Right lobe of liver (tissue), 6 donors: Measurements from ENCODE around the gene SETD5. TPM values are rescaled to one million over a fixed set of nuclear protein-coding genes. Genes with fewer than 3 reads are reported as not detected.

ENCODE experiments used
- ATAC-seq, 4 donors: fragments of 200-7000 bp; cut with Tn5 transposase; one replicate each; pipeline ENCODE4 v1.9.1; 2020; ENCODE audit warnings: mild to moderate bottlenecking in 4 of 4, moderate library complexity in 4 of 4
- DNase-seq, 3 donors: peaks; one replicate each; pipeline ENCODE4 v3.0.0-alpha.2; 2020
- H3K27ac ChIP-seq, 3 donors: fragments of 200-600 bp; one replicate each; pipeline ENCODE4 v1.8.0; 2022
- H3K27me3 ChIP-seq, 2 donors: fragments of 200-600 bp; one replicate each; pipeline ENCODE4 v1.8.0; 2022
- H3K36me3 ChIP-seq, 4 donors: fragments of 200-600 bp; sonication (generic) in 1 of 4; one replicate each; pipeline versions ENCODE4 v1.5.1 to v1.8.0; 2017 to 2022; ENCODE audit warnings: control low read depth in 1 of 4
- H3K4me1 ChIP-seq, 4 donors: fragments of 200-600 bp; sonication (generic) in 1 of 4; one replicate each; pipeline versions ENCODE4 v1.5.1 to v1.8.0; 2017 to 2022; ENCODE audit warnings: control low read depth in 1 of 4
- H3K4me3 ChIP-seq, 3 donors: fragments of 200-600 bp; one replicate each; pipeline ENCODE4 v1.8.0; 2022
- H3K9me3 ChIP-seq, 4 donors: fragments of 200-600 bp; sonication (generic) in 1 of 4; one replicate each; pipeline versions ENCODE4 v1.5.1 to v1.8.0; 2017 to 2022; ENCODE audit warnings: control low read depth in 1 of 4
- POLR2A ChIP-seq: fragments of 450-650 bp; IDR thresholded peaks from one replicate; pipeline ENCODE4 v1.6.1; 2017; ENCODE audit warnings: antibody characterized with exemption, mild to moderate bottlenecking
- WGBS: methylation state at CpG from one replicate; pipeline ENCODE4 v1.1.6; 2018; ENCODE audit warnings: low coverage, low lambda C conversion rate; ENCODE audit not compliant: insufficient coverage; ENCODE audit errors: missing lambda C conversion rate; 5-methylcytosine and 5-hydroxymethylcytosine counted together
- intact Hi-C, 2 donors: fragments of 100-400 bp; cut with DNase I; formaldehyde crosslinking; loops; one replicate each; pipeline versions ENCODE4 v1.11.2 to v1.14.1; 2022
- total RNA-seq, 6 experiments: library from RNA; depleted of rRNA in 2 of 6; stranded (reverse); fragments of >200 nt in 2 of 6; fragmentation: NEBNext Ultra II Directional in 3 of 6; extraction: Animal tissue kit (Norgen Biotek cat#: 25700) in 3 of 6; gene quantifications; one replicate each; pipeline versions ENCODE4 v1.1.0 to v1.2.4, GENCODE V29; 2016 to 2023
- TF ChIP-seq, protein P1 (sequence below), 4 donors: fragments of 200-600 bp in 3 of 4; fragments of 450-650 bp in 1 of 4; IDR thresholded peaks; one replicate each; pipeline versions ENCODE4 v1.5.1 to v1.8.0; 2016 to 2022; ENCODE audit warnings: antibody characterized with exemption in 4 of 4, mild to moderate bottlenecking in 2 of 4
- donor health status: DM: no; HTN: yes; CAD: no.
- donor health status: DM: no; HTN: no; CAD: no.
- donor health status: DM: no; HTN: no; CAD: no.
- donor health status: DM: no; HTN: yes; CAD: no.
- donor health status: DM: no; HTN: yes; CAD: no.

SETD5 gene
- total RNA-seq, 6 experiments from 2014 or later = 38.7 to 71.4 (median 52.3) TPM

DNA sequence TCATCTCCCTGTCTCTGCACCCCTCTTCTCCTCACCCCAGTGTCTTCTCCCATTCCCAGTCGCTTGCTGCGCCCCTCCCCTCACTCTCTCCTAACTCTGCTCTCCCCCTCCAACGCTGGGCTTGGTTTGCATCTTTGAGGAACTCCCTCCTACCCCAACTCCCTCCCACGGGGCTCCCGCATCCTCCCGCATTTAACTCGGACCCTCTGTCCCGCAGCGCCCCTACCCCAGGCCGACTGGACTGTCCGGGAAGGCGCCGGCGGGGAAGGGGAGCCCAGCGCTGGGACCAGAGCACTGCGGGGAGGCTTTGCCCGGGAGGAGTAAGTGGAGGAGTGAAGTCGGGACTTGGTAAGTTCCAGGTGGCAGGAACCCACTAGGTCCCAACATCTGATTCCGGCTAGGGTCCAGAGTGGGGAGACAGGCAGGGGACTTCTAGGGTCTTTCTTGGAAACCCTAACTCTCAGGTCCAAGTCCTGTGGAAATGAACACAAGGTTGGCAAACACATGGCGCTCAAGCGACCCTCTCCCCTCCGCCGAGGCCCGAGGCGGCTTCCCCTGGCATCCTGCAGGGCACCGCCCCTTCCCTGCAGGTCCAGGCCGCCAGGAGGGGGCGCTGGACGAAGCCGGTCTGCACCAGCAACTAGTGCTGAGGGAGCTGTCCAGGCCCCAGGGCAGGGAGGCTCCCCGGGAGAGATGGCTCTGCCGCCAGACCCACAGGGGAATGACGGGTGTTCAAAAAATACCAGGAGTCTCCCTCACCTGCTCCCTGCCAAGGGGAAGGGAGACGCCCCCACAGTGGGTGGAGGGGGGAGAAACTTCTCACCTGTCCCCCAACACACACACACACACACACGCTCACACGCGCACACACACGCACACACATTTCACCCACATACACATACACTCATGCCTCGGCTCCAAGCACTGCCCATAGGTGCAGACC is 103.0 kb downstream of the SETD5 start:
- Histone ChIP-seq H3K4me1 (no peaks in the 10 kb centered on the region), H3K27me3 (no peaks in the 10 kb centered on the region), H3K27ac (no peak overlapping the region), H3K9me3 (no peaks in the 10 kb centered on the region), H3K4me3 (no peak overlapping the region), H3K36me3 (no peaks in the 10 kb centered on the region)
- ATAC-seq (peak; percentile 60 to 69 (median 62)), DNase-seq (peak in 1 of 3 donors; percentile 54)
- TF ChIP-seq, protein P1, sequence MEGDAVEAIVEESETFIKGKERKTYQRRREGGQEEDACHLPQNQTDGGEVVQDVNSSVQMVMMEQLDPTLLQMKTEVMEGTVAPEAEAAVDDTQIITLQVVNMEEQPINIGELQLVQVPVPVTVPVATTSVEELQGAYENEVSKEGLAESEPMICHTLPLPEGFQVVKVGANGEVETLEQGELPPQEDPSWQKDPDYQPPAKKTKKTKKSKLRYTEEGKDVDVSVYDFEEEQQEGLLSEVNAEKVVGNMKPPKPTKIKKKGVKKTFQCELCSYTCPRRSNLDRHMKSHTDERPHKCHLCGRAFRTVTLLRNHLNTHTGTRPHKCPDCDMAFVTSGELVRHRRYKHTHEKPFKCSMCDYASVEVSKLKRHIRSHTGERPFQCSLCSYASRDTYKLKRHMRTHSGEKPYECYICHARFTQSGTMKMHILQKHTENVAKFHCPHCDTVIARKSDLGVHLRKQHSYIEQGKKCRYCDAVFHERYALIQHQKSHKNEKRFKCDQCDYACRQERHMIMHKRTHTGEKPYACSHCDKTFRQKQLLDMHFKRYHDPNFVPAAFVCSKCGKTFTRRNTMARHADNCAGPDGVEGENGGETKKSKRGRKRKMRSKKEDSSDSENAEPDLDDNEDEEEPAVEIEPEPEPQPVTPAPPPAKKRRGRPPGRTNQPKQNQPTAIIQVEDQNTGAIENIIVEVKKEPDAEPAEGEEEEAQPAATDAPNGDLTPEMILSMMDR (IDR thresholded peaks at IDR 0.05) = peak; percentile 38 to 60 (median 44)
- TF ChIP-seq POLR2A = no peak
- WGBS = 2% methylated on average over 23 of the region's 39 CpGs
- intact Hi-C loops = no loop called here

DNA sequence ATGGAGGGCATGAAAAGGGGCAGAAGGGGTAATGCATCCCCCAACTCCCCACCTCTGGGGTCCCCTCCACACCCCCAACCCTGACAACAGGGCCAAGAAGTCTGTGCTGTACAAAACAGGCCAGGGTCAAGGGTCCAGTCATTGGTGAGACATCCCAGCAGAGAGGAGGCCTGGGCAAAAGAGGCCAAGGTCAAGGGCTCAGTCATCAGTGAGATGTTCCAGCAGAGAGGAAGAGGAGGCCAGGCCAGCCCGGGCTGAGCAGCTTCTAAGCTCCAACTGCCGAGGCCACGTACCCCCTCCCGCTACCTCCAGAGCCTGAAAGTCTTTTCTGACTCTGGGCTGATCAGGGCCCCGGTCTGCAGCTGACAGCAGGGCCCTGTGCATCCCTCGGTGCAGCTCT is 103.8 kb downstream of the SETD5 start:
- TF ChIP-seq POLR2A = no peak
- TF ChIP-seq, protein P1 (IDR thresholded peaks at IDR 0.05) = no peak
- DNase-seq (no peak), ATAC-seq (no peak)
- Histone ChIP-seq H3K9me3 (no peaks in the 10 kb centered on the region), H3K27ac (no peak overlapping the region), H3K4me1 (no peaks in the 10 kb centered on the region), H3K36me3 (no peaks in the 10 kb centered on the region), H3K27me3 (no peaks in the 10 kb centered on the region), H3K4me3 (no peak overlapping the region)
- WGBS = 60% methylated on average over 2 of the region's 6 CpGs
- intact Hi-C loops = no loop called here

GRCh38 chr3:9503283-9503682 is 105.9 kb downstream of the SETD5 start:
- no peaks in the 10 kb centered on the region for H3K27me3 ChIP-seq
- WGBS = 4% methylated on average over 3 of the region's 4 CpGs
- intact Hi-C loops = no loop called here
- peak in 1 of 3 donors; percentile 50 for DNase-seq
- no peak for TF ChIP-seq POLR2A
- TF ChIP-seq, protein P1 (IDR thresholded peaks at IDR 0.05) = peak; percentile 65 to 73 (median 72)
- H3K4me3 ChIP-seq = no peak overlapping the region
- H3K4me1 ChIP-seq = no peaks in the 10 kb centered on the region
- H3K9me3 ChIP-seq = no peaks in the 10 kb centered on the region
- ATAC-seq = peak; percentile 56 to 75 (median 72)
- H3K27ac ChIP-seq = no peak overlapping the region
- no peaks in the 10 kb centered on the region for H3K36me3 ChIP-seq

DNA sequence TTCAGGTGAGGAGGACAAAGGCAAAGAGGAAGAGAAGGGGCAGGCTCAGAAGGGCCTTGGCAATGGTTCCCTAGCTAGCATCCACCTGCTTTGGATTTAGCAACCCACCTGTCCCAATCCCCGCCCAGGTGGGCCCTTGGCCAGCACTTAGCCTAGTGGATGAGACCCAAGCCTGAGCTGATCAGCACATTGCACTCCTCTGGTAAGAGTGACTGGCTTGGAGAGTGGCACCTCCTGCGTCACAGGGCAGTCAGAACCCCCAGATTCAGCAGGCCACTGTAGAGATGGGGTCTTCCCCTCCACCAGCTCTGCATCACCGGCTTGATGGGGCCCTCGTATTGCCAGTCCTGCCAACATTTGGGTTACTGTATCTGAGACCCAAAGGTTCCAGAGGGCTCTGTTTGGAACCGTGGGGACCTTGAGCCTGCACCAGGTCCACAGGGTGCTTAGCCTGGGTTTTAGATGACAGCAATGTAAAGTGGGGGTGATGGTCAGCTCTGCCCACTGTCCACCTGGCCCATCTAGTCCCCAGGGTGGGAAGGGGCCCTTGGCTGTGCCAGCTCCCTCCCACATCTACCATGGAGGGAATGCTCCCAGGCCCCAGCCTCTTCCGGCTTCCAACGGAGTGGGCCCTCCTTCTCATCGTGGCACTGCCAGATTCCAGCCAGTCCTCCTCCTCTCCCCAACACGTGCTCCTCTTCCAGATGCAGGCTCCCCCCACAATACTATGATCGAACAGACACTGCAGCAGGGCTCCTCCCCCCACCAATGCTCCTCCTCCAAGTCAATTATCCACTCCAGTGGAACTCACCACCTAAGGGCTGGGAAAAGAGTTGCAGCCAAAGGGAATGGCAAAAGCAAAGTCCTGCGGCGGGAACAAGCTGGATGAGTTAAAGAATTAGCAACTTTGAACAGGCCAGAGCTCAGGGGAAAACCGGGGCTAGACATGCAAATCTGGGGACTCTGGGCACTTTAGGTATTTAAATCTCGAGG is 110.5 kb downstream of the SETD5 start:
- Histone ChIP-seq H3K36me3 (no peaks in the 10 kb centered on the region), H3K9me3 (no peaks in the 10 kb centered on the region), H3K4me3 (no peak overlapping the region), H3K4me1 (no peaks in the 10 kb centered on the region), H3K27ac (no peak overlapping the region), H3K27me3 (no peaks in the 10 kb centered on the region)
- TF ChIP-seq, protein P1 (IDR thresholded peaks at IDR 0.05) = no peak
- no peak for TF ChIP-seq POLR2A
- ATAC-seq (no peak), DNase-seq (no peak)
- intact Hi-C loops = no loop called here
- 39% methylated on average over 8 of the region's 14 CpGs for WGBS
